ENCODE measurements around the gene VPS13D.
"Not testable (repeated sequence)": the region's sequence is repeated elsewhere in the genome, so short reads cannot be mapped to it uniquely, and the experiment has no call there.

Gene VPS13D

GRCh38 chr1:12469493-12469892, 239.7 kb downstream of the VPS13D start:
- no peak for DNase-seq (ENCODE audit: low spot score)

DNA sequence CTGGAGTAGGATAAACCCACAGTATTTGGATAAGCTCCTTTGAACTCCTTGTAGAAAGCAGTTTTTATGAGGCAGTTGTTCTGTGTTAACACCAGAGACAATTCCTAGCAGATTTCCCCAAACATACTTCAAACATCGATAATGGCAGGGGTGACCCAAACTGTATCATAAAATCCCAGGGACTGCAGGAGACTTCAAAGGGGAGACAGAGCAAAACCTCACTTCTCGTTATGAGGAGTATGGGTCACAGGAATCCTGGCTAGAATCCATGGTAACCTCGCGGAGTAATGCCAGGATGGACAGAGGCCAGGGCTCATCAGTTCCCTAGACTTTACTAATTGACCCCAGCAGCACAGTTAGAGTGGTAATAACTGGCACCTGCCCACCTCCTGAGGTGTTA, 240.2 kb downstream of the VPS13D start:
- DNase-seq (ENCODE audit: low spot score) = peak; percentile 59

DNA sequence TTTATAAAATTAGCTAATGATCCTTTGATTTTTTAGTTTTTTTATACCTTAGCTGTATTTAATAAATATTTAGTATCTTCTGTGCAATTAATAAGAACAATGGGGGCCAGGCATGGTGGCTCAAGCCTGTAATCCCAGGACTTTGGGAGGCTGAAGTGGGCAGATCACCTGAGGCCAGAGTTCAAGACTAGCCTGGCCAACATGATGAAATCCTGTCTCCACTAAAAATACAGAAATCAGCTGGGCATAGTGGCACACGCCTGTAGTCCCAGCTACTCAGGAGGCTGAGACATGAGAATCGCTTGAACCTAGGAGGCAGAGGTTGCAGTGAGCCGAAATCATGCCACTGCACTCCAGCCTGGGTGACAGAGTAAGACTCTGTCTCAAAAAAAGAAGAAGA, 241.1 kb downstream of the VPS13D start:
- not testable (repeated sequence) for DNase-seq (ENCODE audit: low spot score)

DNA sequence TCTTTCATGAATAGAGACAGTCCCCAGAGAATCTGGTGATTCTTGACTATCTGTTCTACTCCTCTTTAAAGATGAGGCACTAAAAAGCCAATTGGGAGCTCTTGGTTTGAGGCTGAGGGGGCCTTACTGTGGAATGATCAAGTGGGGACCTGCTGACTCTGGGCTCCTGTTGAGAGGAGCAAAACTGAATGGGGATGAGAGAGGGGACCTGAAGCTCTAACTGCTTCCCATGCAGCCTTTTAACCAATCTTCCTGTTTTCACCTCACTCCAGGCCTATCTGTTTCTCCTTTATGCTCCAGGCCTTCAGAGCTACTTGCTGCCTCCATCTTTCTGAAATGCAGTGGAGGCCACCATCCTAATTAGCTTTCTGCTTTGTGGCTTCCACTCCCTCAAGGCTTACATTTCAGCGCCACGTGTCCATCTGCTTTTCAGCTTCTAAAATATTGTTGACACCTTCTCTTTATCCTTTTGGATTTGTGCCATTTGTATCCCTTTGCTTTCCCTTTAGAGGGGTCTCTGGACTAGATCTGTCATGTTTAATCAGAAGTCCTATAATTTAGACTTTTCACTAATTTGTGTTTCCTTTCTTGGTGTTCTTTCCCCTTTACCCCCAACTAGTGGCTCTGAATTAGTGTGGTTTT, 242.4 kb downstream of the VPS13D start:
- no peak for DNase-seq (ENCODE audit: low spot score)

GRCh38 chr1:12472798-12473551, 243.1 kb downstream of the VPS13D start:
- no peak for DNase-seq (ENCODE audit: low spot score)

GRCh38 chr1:12473596-12474362, 243.9 kb downstream of the VPS13D start:
- DNase-seq (ENCODE audit: low spot score) = no peak

- no peak for DNase-seq (ENCODE audit: low spot score)
Measured at GRCh38 chr1:12475101-12475500, 245.3 kb downstream of the VPS13D start.

GRCh38 chr1:12475530-12475934, 245.7 kb downstream of the VPS13D start:
- DNase-seq (ENCODE audit: low spot score) = peak; percentile 95

DNA sequence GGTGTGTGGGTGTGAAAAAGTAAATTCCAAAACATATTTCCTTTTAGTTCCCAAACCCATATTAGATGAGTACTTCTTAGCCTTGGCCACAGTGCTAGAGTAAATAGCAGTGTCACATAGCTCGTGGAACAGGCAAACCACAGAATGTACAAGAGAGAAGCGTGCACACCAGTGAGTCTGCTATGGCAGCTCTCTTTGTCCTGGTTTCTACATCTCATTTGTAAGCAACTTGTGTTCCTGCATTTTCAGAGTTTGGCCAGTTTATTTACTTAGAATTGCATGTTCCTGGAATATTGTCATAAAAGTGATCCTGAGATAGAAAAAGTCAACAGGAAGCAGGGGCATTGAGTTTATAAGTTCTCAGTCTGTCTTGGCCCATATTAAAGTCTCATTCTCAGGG, 246.1 kb downstream of the VPS13D start:
- DNase-seq (ENCODE audit: low spot score) = peak; percentile 87

DNA sequence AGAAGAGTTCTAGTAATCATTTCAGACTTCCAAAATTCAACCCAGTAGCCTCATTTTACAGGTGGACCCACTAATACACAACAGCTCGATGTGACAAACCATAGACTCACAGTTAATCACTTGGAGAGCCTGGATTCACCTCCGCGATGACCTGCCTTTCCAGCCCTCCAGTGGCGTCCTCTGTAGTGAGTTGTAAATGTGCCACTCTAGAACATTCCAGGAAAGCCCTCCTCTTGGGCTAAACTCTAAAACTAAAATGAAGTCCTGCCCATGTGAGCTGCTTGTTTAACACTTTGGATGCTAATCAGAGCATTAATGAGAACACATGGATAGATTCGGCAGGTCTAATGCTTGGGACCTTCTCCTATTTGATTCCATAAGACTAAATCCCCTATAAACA, 247.5 kb downstream of the VPS13D start:
- no peak for DNase-seq (ENCODE audit: low spot score)

DNA sequence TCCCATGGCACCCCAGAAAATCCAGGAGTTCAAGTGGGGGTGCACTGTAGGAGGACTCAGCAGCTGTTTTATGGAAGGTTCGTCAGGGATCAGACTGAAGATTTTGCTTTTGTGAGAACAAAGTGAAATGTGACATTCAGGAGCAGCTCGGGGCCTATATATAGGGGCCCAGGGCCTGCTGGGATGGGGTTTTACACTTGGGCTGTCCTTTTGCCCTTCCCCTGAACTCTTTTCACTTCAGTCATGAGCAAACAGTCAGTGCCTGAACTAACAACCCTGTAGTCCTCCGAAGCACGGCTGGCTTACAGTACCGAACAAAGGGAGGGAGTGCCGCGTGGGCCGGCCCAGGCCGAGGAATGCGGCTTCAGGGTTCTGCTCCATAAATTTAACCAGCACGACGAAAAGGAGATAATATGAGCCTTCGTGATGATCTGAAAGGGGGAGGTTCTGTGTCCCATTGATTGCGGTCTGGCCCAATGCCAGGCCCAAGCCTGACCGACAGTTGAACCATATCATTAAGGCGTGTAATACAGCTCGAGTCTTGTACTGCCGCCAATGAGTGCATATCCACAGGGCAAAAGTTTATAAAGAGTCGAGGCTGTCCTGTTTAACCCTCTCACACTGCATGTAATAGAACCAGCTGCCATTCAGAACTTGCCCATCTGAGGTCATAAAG, 248.2 kb downstream of the VPS13D start:
- DNase-seq (ENCODE audit: low spot score) = peak; percentile 98

- DNase-seq (ENCODE audit: low spot score) = no peak
Measured at GRCh38 chr1:12478612-12478985, 248.8 kb downstream of the VPS13D start.

DNA sequence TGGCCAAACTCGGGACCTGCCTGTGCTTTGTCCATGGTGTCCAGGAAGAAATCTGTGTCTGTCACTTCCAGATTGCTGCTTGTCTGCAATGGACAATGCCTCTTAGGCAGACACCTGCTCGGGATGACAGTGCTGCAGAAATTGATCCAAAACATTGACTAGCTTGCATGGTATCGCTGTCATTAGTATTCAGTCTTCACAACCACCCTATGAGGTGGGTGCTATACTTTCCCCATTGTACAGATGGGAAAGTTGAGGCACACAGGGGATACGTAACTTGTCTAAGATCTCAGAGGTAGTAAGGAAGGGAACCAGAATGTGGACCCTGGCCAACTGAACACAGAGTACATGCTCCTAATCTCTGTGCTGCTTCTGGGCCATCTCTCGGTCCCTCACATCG, 249.5 kb downstream of the VPS13D start:
- no peak for DNase-seq (ENCODE audit: low spot score)

GRCh38 chr1:12480041-12480440, 250.2 kb downstream of the VPS13D start:
- DNase-seq (ENCODE audit: low spot score) = no peak

- DNase-seq (ENCODE audit: low spot score) = peak; percentile 78
Measured at GRCh38 chr1:12480748-12481362, 251.0 kb downstream of the VPS13D start.

GRCh38 chr1:12481928-12482327, 252.1 kb downstream of the VPS13D start:
- no peak for DNase-seq (ENCODE audit: low spot score)

GRCh38 chr1:12482988-12483387, 253.2 kb downstream of the VPS13D start:
- DNase-seq (ENCODE audit: low spot score) = no peak

- DNase-seq (ENCODE audit: low spot score) = no peak
Measured at GRCh38 chr1:12485231-12486058, 255.6 kb downstream of the VPS13D start.

- no peak for DNase-seq (ENCODE audit: low spot score)
Measured at GRCh38 chr1:12486059-12486341, 256.2 kb downstream of the VPS13D start.

GRCh38 chr1:12486401-12487005, 256.7 kb downstream of the VPS13D start:
- DNase-seq (ENCODE audit: low spot score) = no peak

DNA sequence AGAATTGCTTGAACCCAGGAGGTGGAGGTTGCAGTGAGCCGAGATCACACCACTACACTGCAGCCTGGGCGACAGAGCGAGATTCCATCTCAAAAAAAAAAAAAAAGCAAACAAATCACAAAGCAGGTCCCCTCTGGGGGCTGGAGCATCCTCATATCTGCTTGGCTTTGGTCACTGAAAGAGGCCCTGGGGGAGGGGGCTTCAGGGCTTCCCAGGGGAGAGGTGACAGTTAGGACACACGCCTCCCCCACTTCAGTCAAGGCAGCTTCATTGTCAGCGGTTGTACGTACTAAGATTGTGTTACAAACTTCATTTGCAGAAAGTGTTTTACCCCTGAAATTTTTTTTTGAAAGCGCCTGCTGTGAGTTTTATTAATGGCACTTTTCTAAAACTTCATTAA, 257.7 kb downstream of the VPS13D start:
- no peak for DNase-seq (ENCODE audit: low spot score)

Data from SW480 (cell line).